ENCODE data around the gene CCDC187. TPM values are rescaled to one million over a fixed set of nuclear protein-coding genes. Genes with fewer than 3 reads are reported as not detected.

CCDC187 gene
- total RNA-seq, 1 experiment from 2014 or later = not detected

- intact Hi-C loops (cut with micrococcal nuclease; ENCODE audit: unreplicated experiment) = no loop called here
- TF ChIP-seq EZH2 (IDR thresholded peaks at IDR 0.05; ENCODE audit: borderline replicate concordance, low read depth, low read length, poor library complexity, severe bottlenecking) = no peak
- TF ChIP-seq, protein P1, sequence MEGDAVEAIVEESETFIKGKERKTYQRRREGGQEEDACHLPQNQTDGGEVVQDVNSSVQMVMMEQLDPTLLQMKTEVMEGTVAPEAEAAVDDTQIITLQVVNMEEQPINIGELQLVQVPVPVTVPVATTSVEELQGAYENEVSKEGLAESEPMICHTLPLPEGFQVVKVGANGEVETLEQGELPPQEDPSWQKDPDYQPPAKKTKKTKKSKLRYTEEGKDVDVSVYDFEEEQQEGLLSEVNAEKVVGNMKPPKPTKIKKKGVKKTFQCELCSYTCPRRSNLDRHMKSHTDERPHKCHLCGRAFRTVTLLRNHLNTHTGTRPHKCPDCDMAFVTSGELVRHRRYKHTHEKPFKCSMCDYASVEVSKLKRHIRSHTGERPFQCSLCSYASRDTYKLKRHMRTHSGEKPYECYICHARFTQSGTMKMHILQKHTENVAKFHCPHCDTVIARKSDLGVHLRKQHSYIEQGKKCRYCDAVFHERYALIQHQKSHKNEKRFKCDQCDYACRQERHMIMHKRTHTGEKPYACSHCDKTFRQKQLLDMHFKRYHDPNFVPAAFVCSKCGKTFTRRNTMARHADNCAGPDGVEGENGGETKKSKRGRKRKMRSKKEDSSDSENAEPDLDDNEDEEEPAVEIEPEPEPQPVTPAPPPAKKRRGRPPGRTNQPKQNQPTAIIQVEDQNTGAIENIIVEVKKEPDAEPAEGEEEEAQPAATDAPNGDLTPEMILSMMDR (conservative IDR thresholded peaks at IDR 0.05; ENCODE audit: low read depth, low read length) = no peak
- no peaks in the 10 kb centered on the region for H3K36me3 ChIP-seq (ENCODE audit: insufficient read depth, low read length, poor library complexity, severe bottlenecking)
- peaks cover 16% of the 10 kb centered on the region for H3K4me1 ChIP-seq (ENCODE audit: insufficient read depth, low read length, poor library complexity, severe bottlenecking)
- no peaks in the 10 kb centered on the region for H3K9me3 ChIP-seq (ENCODE audit: low read depth, low read length, poor library complexity, severe bottlenecking)
- no peak for DNase-seq (ENCODE audit: low spot score)
- BruUV-seq (replicated peaks) = no TSS peak
- H3K4me3 ChIP-seq (ENCODE audit: low read depth, low read length, poor library complexity, severe bottlenecking) = no peak overlapping the region
- ChIA-PET CTCF (no interaction called here), POLR2A (ENCODE audit: low non-redundant PET) (no interaction called here)
- no peaks in the 10 kb centered on the region for H3K27me3 ChIP-seq (replicated peaks; ENCODE audit: insufficient read depth, low read depth, low read length, poor library complexity)
- no peak overlapping the region for H3K27ac ChIP-seq (ENCODE audit: low read depth, low read length, poor library complexity, severe bottlenecking)
Observed at GRCh38 chr9:136307215-136307750, 3.4 kb upstream of the CCDC187 start.

- Histone ChIP-seq H3K36me3 (ENCODE audit: insufficient read depth, low read length, poor library complexity, severe bottlenecking) (no peaks in the 10 kb centered on the region), H3K4me3 (ENCODE audit: low read depth, low read length, poor library complexity, severe bottlenecking) (no peak overlapping the region), H3K27ac (ENCODE audit: low read depth, low read length, poor library complexity, severe bottlenecking) (no peak overlapping the region), H3K4me1 (ENCODE audit: insufficient read depth, low read length, poor library complexity, severe bottlenecking) (peaks cover 12% of the 10 kb centered on the region), H3K27me3 (replicated peaks; ENCODE audit: insufficient read depth, low read depth, low read length, poor library complexity) (no peaks in the 10 kb centered on the region), H3K9me3 (ENCODE audit: low read depth, low read length, poor library complexity, severe bottlenecking) (no peaks in the 10 kb centered on the region)
- ChIA-PET CTCF (no interaction called here), POLR2A (ENCODE audit: low non-redundant PET) (no interaction called here)
- no peak for TF ChIP-seq EZH2 (IDR thresholded peaks at IDR 0.05; ENCODE audit: borderline replicate concordance, low read depth, low read length, poor library complexity, severe bottlenecking)
- TF ChIP-seq, protein P1 (conservative IDR thresholded peaks at IDR 0.05; ENCODE audit: low read depth, low read length) = no peak
- no TSS peak for BruUV-seq (replicated peaks)
- DNase-seq (ENCODE audit: low spot score) = no peak
- intact Hi-C loops (cut with micrococcal nuclease; ENCODE audit: unreplicated experiment) = no loop called here
Observed at GRCh38 chr9:136306211-136307208, 2.6 kb upstream of the CCDC187 start.

DNA sequence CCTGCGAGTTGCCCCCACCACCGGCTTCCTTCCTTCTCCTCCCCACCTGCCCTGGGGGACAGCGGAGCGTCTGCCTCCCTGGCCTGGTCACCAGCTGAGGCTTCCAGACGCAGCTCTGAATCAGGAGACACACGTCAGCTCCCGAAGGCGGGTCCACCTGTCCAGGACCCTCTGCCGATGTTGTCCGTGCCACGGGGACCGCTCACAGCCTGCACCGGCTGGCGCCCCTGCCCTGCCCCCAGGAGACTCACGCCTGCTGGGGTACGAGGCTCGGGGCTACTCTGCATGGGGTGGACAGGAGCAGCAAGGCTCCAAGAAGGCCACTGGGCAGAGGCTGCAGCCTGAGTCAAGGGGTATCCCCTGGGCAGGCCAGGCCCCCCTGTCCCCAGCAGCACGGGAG lies 1.9 kb upstream of the CCDC187 start:
- H3K36me3 ChIP-seq (ENCODE audit: insufficient read depth, low read length, poor library complexity, severe bottlenecking) = no peaks in the 10 kb centered on the region
- CTCF ChIA-PET = no interaction called here
- H3K27ac ChIP-seq (ENCODE audit: low read depth, low read length, poor library complexity, severe bottlenecking) = no peak overlapping the region
- H3K4me3 ChIP-seq (ENCODE audit: low read depth, low read length, poor library complexity, severe bottlenecking) = no peak overlapping the region
- DNase-seq (ENCODE audit: low spot score) = no peak
- peaks cover 8% of the 10 kb centered on the region for H3K4me1 ChIP-seq (ENCODE audit: insufficient read depth, low read length, poor library complexity, severe bottlenecking)
- TF ChIP-seq, protein P1 (conservative IDR thresholded peaks at IDR 0.05; ENCODE audit: low read depth, low read length) = no peak
- no peak for TF ChIP-seq EZH2 (IDR thresholded peaks at IDR 0.05; ENCODE audit: borderline replicate concordance, low read depth, low read length, poor library complexity, severe bottlenecking)
- POLR2A ChIA-PET (ENCODE audit: low non-redundant PET) = interaction anchor here (0.6 kb wide), 1 partner anchor 224 kb away, joined by 6 read pairs; no protein-coding TSS in a partner anchor
- H3K27me3 ChIP-seq (replicated peaks; ENCODE audit: insufficient read depth, low read depth, low read length, poor library complexity) = no peaks in the 10 kb centered on the region
- no TSS peak for BruUV-seq (replicated peaks)
- H3K9me3 ChIP-seq (ENCODE audit: low read depth, low read length, poor library complexity, severe bottlenecking) = no peaks in the 10 kb centered on the region
- intact Hi-C loops (cut with micrococcal nuclease; ENCODE audit: unreplicated experiment) = no loop called here
